ENCODE data around the gene GPR153.

The GPR153 gene

DNA sequence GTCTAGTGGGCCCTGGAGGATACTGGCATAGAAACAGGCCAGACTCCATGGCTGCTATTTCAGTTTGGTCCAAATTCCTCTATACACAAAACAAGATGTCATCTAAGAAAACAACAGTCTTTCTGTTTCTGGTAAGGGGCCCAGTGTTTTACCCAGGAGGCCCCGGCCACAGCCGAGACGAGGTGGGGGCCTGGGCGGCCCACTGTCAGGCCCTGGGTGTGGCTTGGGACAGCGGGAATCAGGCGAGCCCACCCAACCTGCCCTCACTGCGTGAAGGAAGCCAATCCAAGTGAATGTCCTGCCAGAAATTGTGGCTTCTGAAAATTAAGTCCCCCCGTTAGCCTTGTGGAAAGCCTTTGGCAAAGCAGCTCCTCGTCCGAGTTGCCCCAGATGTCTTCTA is 31.2 kb upstream of the GPR153 start:
- Histone ChIP-seq H3K4me2 (ENCODE audit: low read length) (no peak overlapping the region), H2AFZ (ENCODE audit: insufficient read depth, low read length, poor library complexity) (no peak overlapping the region), H2BK5ac (ENCODE audit: low read depth, low read length, poor library complexity) (no peak overlapping the region), H3K18ac (ENCODE audit: low read length) (no peak overlapping the region), H2BK12ac (ENCODE audit: low read length) (no peak overlapping the region), H3K23ac (ENCODE audit: low read length) (no peak overlapping the region), H3K36me3 (ENCODE audit: control insufficient read depth in 1 of 2, insufficient read depth in 2 of 2, low read length in 2 of 2) (peaks cover 2 to 7% of the 10 kb centered on the region in 2 experiments), H4K91ac (ENCODE audit: low read depth, low read length) (no peak overlapping the region), H3K4me1 (ENCODE audit: control insufficient read depth in 1 of 2, insufficient read depth in 2 of 2, low read length in 2 of 2) (no peaks in the 10 kb centered on the region), H3K9ac (ENCODE audit: low read length) (no peak overlapping the region), H3K14ac (ENCODE audit: low read length) (no peak overlapping the region), H4K12ac (ENCODE audit: low read depth, low read length) (no peak overlapping the region), H3K27me3 (ENCODE audit: insufficient read depth, low read length) (no peaks in the 10 kb centered on the region), H3K79me1 (ENCODE audit: low read length) (no peaks in the 10 kb centered on the region), H3K27ac (ENCODE audit: low read depth, low read length) (no peak overlapping the region), H2BK120ac (ENCODE audit: insufficient read depth, low read length, poor library complexity) (no peak overlapping the region), H3K4ac (ENCODE audit: low read depth, low read length) (no peak overlapping the region), H2AK5ac (ENCODE audit: low read length) (no peak overlapping the region), H4K8ac (ENCODE audit: low read depth, low read length) (no peak overlapping the region), H3K9me3 (ENCODE audit: insufficient read depth, low read depth, low read length) (no peaks in the 10 kb centered on the region), H3K4me3 (ENCODE audit: low read depth, low read length) (no peak overlapping the region), H3K79me2 (ENCODE audit: control insufficient read depth, insufficient read depth, low read length, poor library complexity) (no peaks in the 10 kb centered on the region)
- DNase-seq = no peak
- no CpG with 5 or more reads among the region's 10 CpGs for WGBS (ENCODE audit: extremely low coverage, insufficient coverage, insufficient read length)

DNA sequence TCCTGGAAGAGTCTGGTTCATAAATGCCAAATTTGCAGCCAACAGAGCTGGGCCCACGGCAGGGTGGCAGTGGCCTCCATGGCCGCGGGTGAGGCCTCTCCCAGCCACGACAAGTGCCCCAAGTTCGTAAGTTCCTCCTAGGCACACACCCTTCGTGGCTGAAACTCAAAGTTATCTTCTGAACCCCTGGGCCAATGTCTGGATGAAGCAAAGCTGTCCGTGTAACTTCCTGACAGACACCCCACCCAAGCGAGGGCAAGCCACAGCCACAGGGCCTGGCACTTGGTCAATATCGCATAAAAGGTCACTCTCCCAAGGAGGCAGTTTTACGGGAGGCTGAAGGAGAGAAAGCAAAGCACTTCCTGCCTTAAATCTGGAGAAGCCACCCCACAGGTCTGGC is 27.8 kb upstream of the GPR153 start:
- H3K9me3 ChIP-seq (ENCODE audit: insufficient read depth, low read depth, low read length) = no peaks in the 10 kb centered on the region
- H3K36me3 ChIP-seq (ENCODE audit: control insufficient read depth in 1 of 2, insufficient read depth in 2 of 2, low read length in 2 of 2) = peaks cover 0 to 4% of the 10 kb centered on the region in 2 experiments
- H4K12ac ChIP-seq (ENCODE audit: low read depth, low read length) = no peak overlapping the region
- no peaks in the 10 kb centered on the region for H3K79me1 ChIP-seq (ENCODE audit: low read length)
- no peak for DNase-seq
- H3K79me2 ChIP-seq (ENCODE audit: control insufficient read depth, insufficient read depth, low read length, poor library complexity) = no peaks in the 10 kb centered on the region
- H3K4ac ChIP-seq (ENCODE audit: low read depth, low read length) = no peak overlapping the region
- H2AK5ac ChIP-seq (ENCODE audit: low read length) = no peak overlapping the region
- H3K4me1 ChIP-seq (ENCODE audit: control insufficient read depth in 1 of 2, insufficient read depth in 2 of 2, low read length in 2 of 2) = no peaks in the 10 kb centered on the region
- no peak overlapping the region for H3K18ac ChIP-seq (ENCODE audit: low read length)
- H3K9ac ChIP-seq (ENCODE audit: low read length) = no peak overlapping the region
- H2BK120ac ChIP-seq (ENCODE audit: insufficient read depth, low read length, poor library complexity) = no peak overlapping the region
- H3K23ac ChIP-seq (ENCODE audit: low read length) = no peak overlapping the region
- no peak overlapping the region for H4K8ac ChIP-seq (ENCODE audit: low read depth, low read length)
- no peak overlapping the region for H2BK12ac ChIP-seq (ENCODE audit: low read length)
- no peak overlapping the region for H2AFZ ChIP-seq (ENCODE audit: insufficient read depth, low read length, poor library complexity)
- H4K91ac ChIP-seq (ENCODE audit: low read depth, low read length) = no peak overlapping the region
- H2BK5ac ChIP-seq (ENCODE audit: low read depth, low read length, poor library complexity) = no peak overlapping the region
- no peak overlapping the region for H3K27ac ChIP-seq (ENCODE audit: low read depth, low read length)
- H3K4me2 ChIP-seq (ENCODE audit: low read length) = no peak overlapping the region
- WGBS (ENCODE audit: extremely low coverage, insufficient coverage, insufficient read length) = no CpG with 5 or more reads among the region's 10 CpGs
- no peaks in the 10 kb centered on the region for H3K27me3 ChIP-seq (ENCODE audit: insufficient read depth, low read length)
- no peak overlapping the region for H3K14ac ChIP-seq (ENCODE audit: low read length)
- H3K4me3 ChIP-seq (ENCODE audit: low read depth, low read length) = no peak overlapping the region

DNA sequence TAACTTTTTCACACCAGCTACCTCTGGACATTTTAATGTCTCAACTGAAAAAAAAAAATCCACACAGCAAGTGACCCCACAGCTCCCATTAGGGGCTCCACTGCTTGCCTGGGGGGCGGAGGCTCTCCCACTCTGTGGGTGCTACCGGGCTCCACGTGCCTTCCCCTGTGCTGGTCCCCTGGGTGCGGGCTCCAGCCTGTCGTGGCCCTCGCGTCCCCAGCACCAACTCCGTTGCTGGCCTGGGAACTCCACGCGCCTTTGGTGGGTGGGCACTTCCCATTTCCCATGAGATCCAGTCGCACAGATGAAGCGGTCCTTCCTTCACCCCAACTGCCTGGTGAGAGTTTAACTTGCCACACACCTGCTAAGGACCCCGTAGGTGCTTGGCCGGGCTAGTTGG is 27.1 kb upstream of the GPR153 start:
- no peak overlapping the region for H3K14ac ChIP-seq (ENCODE audit: low read length)
- H2BK5ac ChIP-seq (ENCODE audit: low read depth, low read length, poor library complexity) = no peak overlapping the region
- no peaks in the 10 kb centered on the region for H3K27me3 ChIP-seq (ENCODE audit: insufficient read depth, low read length)
- no peak overlapping the region for H4K8ac ChIP-seq (ENCODE audit: low read depth, low read length)
- no peaks in the 10 kb centered on the region for H3K9me3 ChIP-seq (ENCODE audit: insufficient read depth, low read depth, low read length)
- H3K4me2 ChIP-seq (ENCODE audit: low read length) = no peak overlapping the region
- no peak overlapping the region for H4K12ac ChIP-seq (ENCODE audit: low read depth, low read length)
- H3K36me3 ChIP-seq (ENCODE audit: control insufficient read depth in 1 of 2, insufficient read depth in 2 of 2, low read length in 2 of 2) = no peaks in the 10 kb centered on the region
- no CpG with 5 or more reads among the region's 14 CpGs for WGBS (ENCODE audit: extremely low coverage, insufficient coverage, insufficient read length)
- no peak overlapping the region for H3K27ac ChIP-seq (ENCODE audit: low read depth, low read length)
- H2AK5ac ChIP-seq (ENCODE audit: low read length) = no peak overlapping the region
- H3K23ac ChIP-seq (ENCODE audit: low read length) = no peak overlapping the region
- H3K4me3 ChIP-seq (ENCODE audit: low read depth, low read length) = no peak overlapping the region
- H2BK12ac ChIP-seq (ENCODE audit: low read length) = no peak overlapping the region
- no peaks in the 10 kb centered on the region for H3K79me1 ChIP-seq (ENCODE audit: low read length)
- no peak overlapping the region for H3K18ac ChIP-seq (ENCODE audit: low read length)
- no peak overlapping the region for H4K91ac ChIP-seq (ENCODE audit: low read depth, low read length)
- H2BK120ac ChIP-seq (ENCODE audit: insufficient read depth, low read length, poor library complexity) = no peak overlapping the region
- no peaks in the 10 kb centered on the region for H3K4me1 ChIP-seq (ENCODE audit: control insufficient read depth in 1 of 2, insufficient read depth in 2 of 2, low read length in 2 of 2)
- no peaks in the 10 kb centered on the region for H3K79me2 ChIP-seq (ENCODE audit: control insufficient read depth, insufficient read depth, low read length, poor library complexity)
- no peak overlapping the region for H3K9ac ChIP-seq (ENCODE audit: low read length)
- H3K4ac ChIP-seq (ENCODE audit: low read depth, low read length) = no peak overlapping the region
- no peak overlapping the region for H2AFZ ChIP-seq (ENCODE audit: insufficient read depth, low read length, poor library complexity)
- DNase-seq = no peak

DNA sequence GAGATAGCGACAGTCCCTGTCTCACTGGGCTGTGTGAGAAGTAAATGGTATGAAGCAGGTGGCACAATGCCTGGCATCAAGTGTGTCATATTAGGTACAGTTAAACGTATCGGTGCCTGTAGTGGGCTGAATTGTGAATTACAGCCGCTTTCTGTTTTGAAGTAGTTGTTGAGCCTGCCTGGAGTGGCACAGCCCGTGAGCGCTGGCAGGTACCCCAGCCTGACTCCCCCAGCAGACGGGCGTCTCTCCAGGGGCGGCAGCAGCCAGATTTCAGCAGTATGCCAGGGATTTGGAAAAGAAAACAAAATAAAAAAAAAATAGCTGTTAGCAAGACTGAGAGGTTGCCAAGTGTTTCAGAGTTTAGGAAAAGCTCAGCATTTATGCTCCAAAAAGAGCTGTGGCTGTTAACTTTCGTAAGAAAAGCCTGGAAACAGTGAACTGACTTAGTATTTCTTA is 26.6 kb upstream of the GPR153 start:
- Histone ChIP-seq H3K4ac (ENCODE audit: low read depth, low read length) (no peak overlapping the region), H2AK5ac (ENCODE audit: low read length) (no peak overlapping the region), H3K4me2 (ENCODE audit: low read length) (no peak overlapping the region), H3K36me3 (ENCODE audit: control insufficient read depth in 1 of 2, insufficient read depth in 2 of 2, low read length in 2 of 2) (no peaks in the 10 kb centered on the region), H2BK12ac (ENCODE audit: low read length) (no peak overlapping the region), H3K23ac (ENCODE audit: low read length) (no peak overlapping the region), H3K27ac (ENCODE audit: low read depth, low read length) (no peak overlapping the region), H3K4me3 (ENCODE audit: low read depth, low read length) (no peak overlapping the region), H2AFZ (ENCODE audit: insufficient read depth, low read length, poor library complexity) (no peak overlapping the region), H3K4me1 (ENCODE audit: control insufficient read depth in 1 of 2, insufficient read depth in 2 of 2, low read length in 2 of 2) (no peaks in the 10 kb centered on the region), H4K12ac (ENCODE audit: low read depth, low read length) (no peak overlapping the region), H2BK120ac (ENCODE audit: insufficient read depth, low read length, poor library complexity) (no peak overlapping the region), H3K79me1 (ENCODE audit: low read length) (no peaks in the 10 kb centered on the region), H3K9me3 (ENCODE audit: insufficient read depth, low read depth, low read length) (no peaks in the 10 kb centered on the region), H3K27me3 (ENCODE audit: insufficient read depth, low read length) (no peaks in the 10 kb centered on the region), H3K9ac (ENCODE audit: low read length) (no peak overlapping the region), H3K14ac (ENCODE audit: low read length) (no peak overlapping the region), H2BK5ac (ENCODE audit: low read depth, low read length, poor library complexity) (no peak overlapping the region), H3K18ac (ENCODE audit: low read length) (no peak overlapping the region), H4K91ac (ENCODE audit: low read depth, low read length) (no peak overlapping the region), H3K79me2 (ENCODE audit: control insufficient read depth, insufficient read depth, low read length, poor library complexity) (no peaks in the 10 kb centered on the region), H4K8ac (ENCODE audit: low read depth, low read length) (no peak overlapping the region)
- no CpG with 5 or more reads among the region's 10 CpGs for WGBS (ENCODE audit: extremely low coverage, insufficient coverage, insufficient read length)
- DNase-seq = no peak
